ENCODE results near the gene ITGA4. TPM values are rescaled to one million over a fixed set of nuclear protein-coding genes. Genes with fewer than 3 reads are reported as not detected.

ITGA4 gene
- total and polyA plus RNA-seq, 12 donors = 0.37 to 14.5 (median 3.6) TPM

DNA sequence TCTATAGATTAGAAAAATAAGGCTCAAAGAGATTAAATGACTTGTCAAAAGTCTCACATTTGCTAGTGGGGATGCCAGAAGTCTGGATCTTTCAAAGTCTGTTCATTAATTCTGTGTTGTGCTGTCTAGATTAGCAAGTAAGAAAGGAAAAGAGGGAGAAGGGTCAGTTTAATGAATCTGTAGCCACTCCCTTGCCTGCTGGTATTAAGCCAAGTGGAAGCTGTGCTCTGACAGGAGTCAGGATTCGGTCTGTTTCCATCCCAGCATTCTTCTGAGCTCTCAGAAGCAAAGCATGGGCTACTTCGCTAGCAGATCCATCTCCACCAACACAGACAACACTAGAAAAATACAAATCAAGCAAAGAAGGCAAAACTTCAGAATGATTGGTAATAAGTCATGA, 101.2 kb downstream of the ITGA4 start:
- 61 to 86% (median 64%) methylated on average over 2 of the region's 2 CpGs for WGBS, 4 donors

DNA sequence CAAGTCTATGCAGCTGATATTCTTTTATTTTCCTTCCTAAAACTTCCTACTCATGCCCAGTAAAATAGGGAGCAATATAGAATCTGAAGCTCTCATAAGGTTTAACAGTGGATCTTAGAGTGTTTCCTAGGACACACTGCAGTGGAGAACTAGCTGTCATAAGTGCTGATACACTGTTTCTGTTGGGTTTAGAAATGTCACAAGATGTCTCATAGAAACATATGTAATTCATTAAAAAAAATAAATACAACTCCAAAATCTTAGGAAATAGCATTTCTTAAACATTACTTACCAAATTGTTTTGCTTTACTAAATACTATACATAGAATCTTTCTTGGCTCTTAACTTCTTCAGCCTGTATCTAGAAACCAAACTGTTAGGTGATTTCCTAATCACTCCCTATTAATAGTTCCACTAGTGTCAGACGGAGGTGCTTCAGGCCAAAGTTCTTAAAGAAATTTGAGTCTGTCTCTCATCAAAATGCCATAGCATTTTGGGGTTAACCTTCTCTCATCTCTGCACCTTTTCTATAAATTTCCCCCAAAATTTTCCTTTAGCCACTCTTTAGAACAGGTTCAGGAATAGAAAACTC, 106.0 kb downstream of the ITGA4 start:
- TF ChIP-seq POLR2A (IDR thresholded peaks at IDR 0.05) = no peak
- TF ChIP-seq, protein P1, sequence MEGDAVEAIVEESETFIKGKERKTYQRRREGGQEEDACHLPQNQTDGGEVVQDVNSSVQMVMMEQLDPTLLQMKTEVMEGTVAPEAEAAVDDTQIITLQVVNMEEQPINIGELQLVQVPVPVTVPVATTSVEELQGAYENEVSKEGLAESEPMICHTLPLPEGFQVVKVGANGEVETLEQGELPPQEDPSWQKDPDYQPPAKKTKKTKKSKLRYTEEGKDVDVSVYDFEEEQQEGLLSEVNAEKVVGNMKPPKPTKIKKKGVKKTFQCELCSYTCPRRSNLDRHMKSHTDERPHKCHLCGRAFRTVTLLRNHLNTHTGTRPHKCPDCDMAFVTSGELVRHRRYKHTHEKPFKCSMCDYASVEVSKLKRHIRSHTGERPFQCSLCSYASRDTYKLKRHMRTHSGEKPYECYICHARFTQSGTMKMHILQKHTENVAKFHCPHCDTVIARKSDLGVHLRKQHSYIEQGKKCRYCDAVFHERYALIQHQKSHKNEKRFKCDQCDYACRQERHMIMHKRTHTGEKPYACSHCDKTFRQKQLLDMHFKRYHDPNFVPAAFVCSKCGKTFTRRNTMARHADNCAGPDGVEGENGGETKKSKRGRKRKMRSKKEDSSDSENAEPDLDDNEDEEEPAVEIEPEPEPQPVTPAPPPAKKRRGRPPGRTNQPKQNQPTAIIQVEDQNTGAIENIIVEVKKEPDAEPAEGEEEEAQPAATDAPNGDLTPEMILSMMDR (IDR thresholded peaks at IDR 0.05) = no peak
- Histone ChIP-seq H3K4me3 (no peak overlapping the region), H3K36me3 (replicated peaks in 1 of 2) (no peaks in the 10 kb centered on the region), H3K9me3 (replicated peaks in 1 of 3) (no peaks in the 10 kb centered on the region), H3K4me1 (replicated peaks in 1 of 2) (no peaks in the 10 kb centered on the region), H3K27ac (no peak overlapping the region), H3K27me3 (no peaks in the 10 kb centered on the region)
- intact Hi-C loops (cut with DNase I) = no loop called here
- WGBS, 4 donors = 56 to 82% (median 63%) methylated on average over 1 of the region's 1 CpG
- no peak for DNase-seq

More for the DNA sequence above, 101.2 kb downstream of the ITGA4 start:
- no peak for DNase-seq
- H3K4me1 ChIP-seq (replicated peaks in 1 of 2) = no peaks in the 10 kb centered on the region
- intact Hi-C loops (cut with DNase I) = no loop called here
- H3K27me3 ChIP-seq = no peaks in the 10 kb centered on the region
- no peak for TF ChIP-seq POLR2A (IDR thresholded peaks at IDR 0.05)
- TF ChIP-seq, protein P1 (IDR thresholded peaks at IDR 0.05) = no peak
- no peak overlapping the region for H3K27ac ChIP-seq
- no peak overlapping the region for H3K4me3 ChIP-seq
- H3K36me3 ChIP-seq (replicated peaks in 1 of 2) = no peaks in the 10 kb centered on the region
- H3K9me3 ChIP-seq (replicated peaks in 1 of 3) = no peaks in the 10 kb centered on the region

DNA sequence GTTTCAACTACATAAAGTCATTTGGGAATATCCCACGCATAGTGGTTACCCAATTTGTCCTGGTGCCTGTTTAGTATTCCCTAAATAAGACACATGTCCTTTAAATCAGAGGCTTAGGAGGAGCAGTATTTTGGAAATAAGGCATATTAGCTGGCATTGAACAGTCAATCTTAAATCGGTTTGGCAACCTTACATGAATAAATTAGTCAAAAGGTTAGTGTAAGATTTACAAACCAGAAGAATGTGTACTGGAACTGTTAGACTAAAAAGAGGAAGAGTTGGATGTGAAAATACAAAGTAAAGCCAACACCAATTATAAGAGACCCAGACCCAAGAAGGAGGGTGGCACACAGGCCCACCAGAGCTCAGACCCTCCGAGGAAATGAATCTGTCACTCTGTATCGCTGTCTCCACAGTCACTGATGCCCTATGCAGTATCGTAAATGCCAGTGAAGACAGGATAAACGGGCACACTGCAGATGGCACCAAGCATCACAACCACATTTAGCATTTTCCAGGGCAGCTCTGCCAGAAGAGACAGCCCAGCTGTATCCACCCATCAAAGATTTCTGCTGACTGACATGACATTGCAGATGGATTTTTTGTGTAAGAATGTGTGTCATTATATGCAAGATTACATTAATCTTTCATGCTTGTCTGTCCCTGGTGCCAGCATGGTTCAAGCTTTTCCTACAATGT, 109.3 kb downstream of the ITGA4 start:
- Histone ChIP-seq H3K4me1 (replicated peaks in 1 of 2) (no peaks in the 10 kb centered on the region), H3K9me3 (replicated peaks in 1 of 3) (no peaks in the 10 kb centered on the region), H3K4me3 (no peak overlapping the region), H3K27me3 (no peaks in the 10 kb centered on the region), H3K36me3 (replicated peaks in 1 of 2) (no peaks in the 10 kb centered on the region), H3K27ac (no peak overlapping the region)
- intact Hi-C loops (cut with DNase I) = no loop called here
- DNase-seq = no peak
- 65 to 80% (median 71%) methylated on average over 6 of the region's 6 CpGs for WGBS, 4 donors
- TF ChIP-seq, protein P1 (IDR thresholded peaks at IDR 0.05) = no peak
- TF ChIP-seq POLR2A (IDR thresholded peaks at IDR 0.05) = no peak

DNA sequence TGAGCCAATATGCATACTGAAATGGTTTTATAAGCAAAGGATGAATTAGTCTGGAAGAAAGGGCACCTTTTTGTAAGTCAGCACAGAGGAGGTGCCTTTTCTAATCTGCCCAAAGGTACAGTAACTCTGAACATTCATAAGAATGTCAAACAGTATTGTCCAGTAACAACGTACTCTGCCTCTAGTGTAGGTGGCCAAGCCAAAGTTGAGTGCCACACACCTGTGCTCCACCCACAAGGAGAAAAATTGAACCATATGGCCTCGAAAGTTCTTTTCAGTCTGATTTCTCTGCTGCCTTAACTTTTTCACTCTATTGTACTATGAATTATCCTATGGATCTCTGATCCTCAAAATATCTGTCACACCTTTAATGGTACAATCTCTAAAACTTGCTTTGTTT, 112.9 kb downstream of the ITGA4 start:
- Histone ChIP-seq H3K27me3 (no peaks in the 10 kb centered on the region), H3K9me3 (replicated peaks in 1 of 3) (no peaks in the 10 kb centered on the region), H3K4me3 (no peak overlapping the region), H3K27ac (no peak overlapping the region), H3K36me3 (replicated peaks in 1 of 2) (no peaks in the 10 kb centered on the region), H3K4me1 (replicated peaks in 1 of 2) (no peaks in the 10 kb centered on the region)
- WGBS, 4 donors = 74 to 87% (median 76%) methylated on average over 2 of the region's 2 CpGs
- TF ChIP-seq POLR2A (IDR thresholded peaks at IDR 0.05) = no peak
- TF ChIP-seq, protein P1 (IDR thresholded peaks at IDR 0.05) = no peak
- intact Hi-C loops (cut with DNase I) = loop anchor here in 1 of 2 donors (10.0 kb wide), 1 partner anchor 145 kb away; no protein-coding TSS in a partner anchor
- DNase-seq = no peak
